Measurements from ENCODE around the gene ISOC2. TPM values are rescaled to one million over a fixed set of nuclear protein-coding genes. Genes with fewer than 3 reads are reported as not detected.
A peak's percentile ranks its signal among the peaks of the same experiment; 100 is the strongest.

The ISOC2 gene
- total and polyA plus RNA-seq, 2 donors (not counting 3 experiments of a cell fraction or from before 2014, with no cell fraction given): 49.3 to 68.7 TPM

GRCh38 chr19:55503157-55503501 is 41.7 kb upstream of the ISOC2 start:
- no peaks in the 10 kb centered on the region for H3K79me2 ChIP-seq (ENCODE audit: control insufficient read depth, insufficient read depth, low read length)
- H3K9ac ChIP-seq (replicated peaks; ENCODE audit: extremely low read depth, insufficient read depth, low read length): no peak overlapping the region
- H3K4me2 ChIP-seq (ENCODE audit: insufficient read depth, low read length): no peak overlapping the region
- intact Hi-C loops (cut with micrococcal nuclease) (loop anchor here (1.0 kb wide), 2 partner anchors 202 to 211 kb away; no protein-coding TSS in a partner anchor), dilution Hi-C loops (cut with MboI; ENCODE audit: extremely low pct_ligation_motif_present, low sequenced_read_pairs) (no loop called here)
- no peak overlapping the region for H3K4me3 ChIP-seq (replicated peaks in 1 of 3; ENCODE audit: insufficient read depth in 1 of 3, low read depth in 1 of 3, low read length in 3 of 3)
- no peaks in the 10 kb centered on the region for H3K27me3 ChIP-seq (ENCODE audit: control insufficient read depth in 2 of 2, insufficient read depth in 2 of 2, low read length in 2 of 2)
- no peaks in the 10 kb centered on the region for H3K36me3 ChIP-seq (ENCODE audit: control insufficient read depth in 2 of 2, extremely low read depth in 1 of 2, insufficient read depth in 2 of 2, low read length in 2 of 2)
- H3K9me3 ChIP-seq (replicated peaks; ENCODE audit: control insufficient read depth, insufficient read depth, low read length): no peaks in the 10 kb centered on the region
- H2AFZ ChIP-seq (ENCODE audit: low read depth, low read length): peak overlapping the region; percentile 52
- no peak overlapping the region for H3K27ac ChIP-seq (ENCODE audit: insufficient read depth, low read depth, low read length)
- no peaks in the 10 kb centered on the region for H3K4me1 ChIP-seq (ENCODE audit: control insufficient read depth, extremely low read depth, insufficient read depth, low read length)
- CTCF ChIA-PET: interaction anchor here (0.7 to 5.4 kb wide), 35 partner anchors 9 to 415 kb away, joined by 3 to 298 read pairs (median 6); partner anchors contain the start of genes FIZ1, ISOC2, NAT14 and PPP1R12C
- POLR2A ChIA-PET: interaction anchor here (1.4 kb wide), 1 partner anchor 36 kb away, joined by 7 read pairs; no protein-coding TSS in a partner anchor
- FAIRE-seq: no peak
- no peaks in the 10 kb centered on the region for H4K20me1 ChIP-seq (replicated peaks; ENCODE audit: control insufficient read depth, extremely low read depth, insufficient read depth, low read length)
- BruUV-seq (replicated peaks): no TSS peak
- TF ChIP-seq EZH2 (IDR thresholded peaks at IDR 0.05; ENCODE audit: borderline replicate concordance, low read depth, low read length, severe bottlenecking): no peak
- no peak for TF ChIP-seq GATA2 (IDR thresholded peaks at IDR 0.05; ENCODE audit: insufficient read depth, insufficient read length, low read depth, low read length)
- no peak for TF ChIP-seq POLR2A (IDR thresholded peaks at IDR 0.05; ENCODE audit: low read depth, low read length)
- TF ChIP-seq MYC (IDR thresholded peaks at IDR 0.05; ENCODE audit: low read depth, low read length): no peak
- no peak for TF ChIP-seq CTCF (IDR thresholded peaks at IDR 0.05; ENCODE audit: extremely low read depth in 1 of 2, insufficient read depth in 1 of 2, low read depth in 1 of 2, low read length in 2 of 2)
- TF ChIP-seq MAX (IDR thresholded peaks at IDR 0.05; ENCODE audit: insufficient read depth, insufficient read length): no peak
- no peak for TF ChIP-seq JUN (IDR thresholded peaks at IDR 0.05; ENCODE audit: borderline replicate concordance, insufficient read depth, insufficient read length, low read depth)
- no peak for TF ChIP-seq FOS (IDR thresholded peaks at IDR 0.05; ENCODE audit: borderline replicate concordance, insufficient read depth, low read length)
- TF ChIP-seq POLR2AphosphoS5 (IDR thresholded peaks at IDR 0.05; ENCODE audit: insufficient read depth, low read depth, low read length): no peak
- DNase-seq (ENCODE audit: low read depth, low spot score): no peak
- no peaks in the 10 kb centered on the region for H3K9me1 ChIP-seq (replicated peaks; ENCODE audit: control insufficient read depth, extremely low read depth, insufficient read depth, low read length)
